WI38 (cell line): ENCODE measurements around the gene IGF1R.

Experiments used
- H3K4me3 ChIP-seq: 2 replicates; pipeline ENCODE4 v1.5.1; 2011; ENCODE audit warnings: low read depth, mild to moderate bottlenecking, control low read depth, low read length
- CTCF ChIP-seq: IDR thresholded peaks from 2 replicates; pipeline ENCODE4 v1.5.1; 2012; ENCODE audit warnings: low read depth, mild to moderate bottlenecking, control low read depth, low read length

Gene IGF1R

GRCh38 chr15:98943601-98944151 lies 295.3 kb downstream of the IGF1R start:
- no peak overlapping the region for H3K4me3 ChIP-seq
- TF ChIP-seq CTCF = no peak

GRCh38 chr15:98946301-98947255 lies 298.2 kb downstream of the IGF1R start:
- no peak for TF ChIP-seq CTCF
- no peak overlapping the region for H3K4me3 ChIP-seq

GRCh38 chr15:98948456-98948855 lies 300.1 kb downstream of the IGF1R start:
- TF ChIP-seq CTCF = no peak
- H3K4me3 ChIP-seq = no peak overlapping the region

- H3K4me3 ChIP-seq = no peak overlapping the region
- no peak for TF ChIP-seq CTCF
Observed at GRCh38 chr15:98948941-98949340, 300.6 kb downstream of the IGF1R start.

- no peak overlapping the region for H3K4me3 ChIP-seq
- TF ChIP-seq CTCF = no peak
Observed at GRCh38 chr15:98949624-98950023, 301.3 kb downstream of the IGF1R start.

- no peak overlapping the region for H3K4me3 ChIP-seq
- no peak for TF ChIP-seq CTCF
Observed at GRCh38 chr15:98950248-98950647, 301.9 kb downstream of the IGF1R start.

GRCh38 chr15:98951004-98951403 lies 302.7 kb downstream of the IGF1R start:
- no peak for TF ChIP-seq CTCF
- H3K4me3 ChIP-seq = no peak overlapping the region
